ENCODE data around the gene SDCCAG8. TPM values are rescaled to one million over a fixed set of nuclear protein-coding genes. Genes with fewer than 3 reads are reported as not detected.

SDCCAG8 gene
- total and polyA plus RNA-seq, 2 of the 8 experiments (the other 6 are each of a cell fraction or from before 2014, with no cell fraction given): 15.6 to 21.0 TPM

DNA sequence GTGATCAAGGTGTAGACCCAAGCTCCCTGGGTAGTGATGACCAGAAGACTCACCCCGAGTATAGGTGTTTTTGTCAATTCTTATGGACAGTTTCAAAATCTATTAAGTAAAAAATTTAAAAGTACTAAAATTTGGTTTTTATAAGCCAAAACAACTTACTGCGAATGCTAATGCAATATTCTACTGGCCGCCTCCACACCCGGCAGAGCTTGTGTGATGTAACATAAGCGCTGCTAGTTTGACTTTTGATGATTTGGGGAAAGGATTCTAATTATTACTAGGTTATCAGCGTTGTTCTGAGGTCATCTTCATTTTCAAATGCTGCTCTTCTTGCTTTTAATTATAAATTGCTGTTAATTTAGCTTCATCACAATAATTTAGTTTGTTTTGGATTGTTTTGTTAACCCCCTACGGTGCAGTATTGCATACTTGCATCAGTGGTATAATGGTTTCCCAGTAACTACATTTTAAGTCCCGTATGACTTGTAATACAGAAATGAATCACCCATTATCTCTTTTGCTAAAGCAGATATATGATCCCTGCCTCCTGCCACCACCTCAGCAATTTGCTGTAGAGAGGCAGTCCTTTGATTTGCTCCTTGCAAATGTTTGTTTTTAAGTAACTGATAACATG is 178.0 kb downstream of the SDCCAG8 start:
- Histone ChIP-seq H3K36me3 (ENCODE audit: control insufficient read depth in 2 of 4, insufficient read depth in 4 of 4, low read length in 3 of 4) (no peaks in the 10 kb centered on the region), H3K27ac (ENCODE audit: low read depth, low read length) (no peak overlapping the region), H2BK12ac (ENCODE audit: low read depth, low read length) (no peak overlapping the region), H3K18ac (ENCODE audit: extremely low read depth, low read length) (no peak overlapping the region), H3K56ac (replicated peaks; ENCODE audit: insufficient read length, low read depth, low read length) (no peak overlapping the region), H2AFZ (ENCODE audit: low read length) (no peak overlapping the region), H4K5ac (ENCODE audit: insufficient read length, low read depth, low read length) (no peak overlapping the region), H3K4me3 (ENCODE audit: extremely low read depth in 1 of 4, insufficient read depth in 2 of 4, low read depth in 3 of 4, low read length in 4 of 4) (no peak overlapping the region), H3K4me2 (ENCODE audit: insufficient read depth in 1 of 2, low read depth in 2 of 2, low read length in 2 of 2) (no peak overlapping the region), H4K91ac (replicated peaks; ENCODE audit: insufficient read length, low read length) (no peak overlapping the region), H4K20me1 (replicated peaks in 1 of 2; ENCODE audit: control insufficient read depth in 1 of 2, insufficient read depth in 2 of 2, low read length in 2 of 2) (no peaks in the 10 kb centered on the region), H3K23ac (ENCODE audit: insufficient read length) (no peak overlapping the region), H2BK15ac (ENCODE audit: low read length) (no peak overlapping the region), H4K8ac (ENCODE audit: extremely low read depth, insufficient read depth, low read length) (no peak overlapping the region), H3K23me2 (ENCODE audit: low read depth, low read length) (no peaks in the 10 kb centered on the region), H3K4ac (replicated peaks; ENCODE audit: insufficient read length, low read depth, low read length) (no peak overlapping the region), H3K27me3 (replicated peaks in 1 of 4; ENCODE audit: control insufficient read depth in 3 of 4, extremely low read depth in 1 of 4, insufficient read depth in 3 of 4, low read length in 3 of 4) (no peaks in the 10 kb centered on the region), H3K4me1 (replicated peaks in 1 of 4; ENCODE audit: control insufficient read depth in 3 of 4, insufficient read depth in 4 of 4, low read length in 3 of 4) (no peaks in the 10 kb centered on the region), H2BK120ac (replicated peaks; ENCODE audit: low read depth, low read length) (no peak overlapping the region), H3K14ac (ENCODE audit: insufficient read length) (no peak overlapping the region), H3K9me3 (ENCODE audit: insufficient read depth in 2 of 2, low read depth in 1 of 2, low read length in 1 of 2) (no peaks in the 10 kb centered on the region), H3K79me2 (ENCODE audit: control insufficient read depth in 1 of 2, insufficient read depth in 2 of 2, low read length in 2 of 2) (no peaks in the 10 kb centered on the region), H2BK5ac (ENCODE audit: low read depth, low read length) (no peak overlapping the region), H3K79me1 (ENCODE audit: low read depth, low read length) (no peaks in the 10 kb centered on the region), H3K9ac (replicated peaks in 1 of 4; ENCODE audit: extremely low read depth in 1 of 4, low read depth in 3 of 4, low read length in 3 of 4) (no peak overlapping the region), H2AK5ac (ENCODE audit: low read depth, low read length) (no peak overlapping the region), H2BK20ac (ENCODE audit: low read length) (no peak overlapping the region)
- DNase-seq (ENCODE audit: low read depth in 1 of 2, low spot score in 2 of 2) (no peak), FAIRE-seq (no peak)
- WGBS, 2 experiments (ENCODE audit: extremely low coverage in 1 of 2, insufficient coverage in 1 of 2, insufficient read length in 1 of 2, insufficient replicate concordance in 2 of 2, low coverage in 1 of 2, low lambda C conversion rate in 2 of 2, missing lambda C conversion rate in 1 of 2): 88% methylated on average over 8 of the region's 8 CpGs; no CpG with 5 or more reads in 1 of the 2 experiments
- ChIA-PET POLR2A (ENCODE audit: partially characterized antibody) (no interaction called here), CTCF (ENCODE audit: partially characterized antibody) (interaction anchor here (0.6 kb wide), 1 partner anchor 53 kb away, joined by 3 read pairs; no protein-coding TSS in a partner anchor)
- TF ChIP-seq SRF (IDR thresholded peaks at IDR 0.05; ENCODE audit: low read depth, low read length) (no peak), KDM4A (IDR thresholded peaks at IDR 0.05; ENCODE audit: low read depth, low read length, severe bottlenecking) (no peak), EZH2 (IDR thresholded peaks at IDR 0.05; ENCODE audit: low read depth, low read length, severe bottlenecking) (no peak), YY1 (IDR thresholded peaks at IDR 0.05; ENCODE audit: low read depth, low read length) (no peak), SIN3A (conservative IDR thresholded peaks at IDR 0.05 in 1 of 2, IDR thresholded peaks at IDR 0.05 in 1 of 2; ENCODE audit: low read depth in 1 of 2, low read length in 2 of 2) (no peak), HDAC2 (IDR thresholded peaks at IDR 0.05; ENCODE audit: borderline replicate concordance in 1 of 2, low read depth in 2 of 2, low read length in 2 of 2) (no peak), SP2 (IDR thresholded peaks at IDR 0.05; ENCODE audit: low read length) (no peak), ASH2L (IDR thresholded peaks at IDR 0.05; ENCODE audit: low read length) (no peak), CBX5 (IDR thresholded peaks at IDR 0.05; ENCODE audit: low read depth, low read length) (no peak), JUN (IDR thresholded peaks at IDR 0.05; ENCODE audit: low read depth, low read length) (no peak)
- TF ChIP-seq, protein P1, sequence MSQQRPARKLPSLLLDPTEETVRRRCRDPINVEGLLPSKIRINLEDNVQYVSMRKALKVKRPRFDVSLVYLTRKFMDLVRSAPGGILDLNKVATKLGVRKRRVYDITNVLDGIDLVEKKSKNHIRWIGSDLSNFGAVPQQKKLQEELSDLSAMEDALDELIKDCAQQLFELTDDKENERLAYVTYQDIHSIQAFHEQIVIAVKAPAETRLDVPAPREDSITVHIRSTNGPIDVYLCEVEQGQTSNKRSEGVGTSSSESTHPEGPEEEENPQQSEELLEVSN (IDR thresholded peaks at IDR 0.05): no peak
- TF ChIP-seq, protein P2, sequence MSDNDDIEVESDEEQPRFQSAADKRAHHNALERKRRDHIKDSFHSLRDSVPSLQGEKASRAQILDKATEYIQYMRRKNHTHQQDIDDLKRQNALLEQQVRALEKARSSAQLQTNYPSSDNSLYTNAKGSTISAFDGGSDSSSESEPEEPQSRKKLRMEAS (IDR thresholded peaks at IDR 0.05): no peak

Measured in H1 (cell line).